ENCODE measurements around the gene NMUR2.

The NMUR2 gene

GRCh38 chr5:152405145-152405544 lies at the start of gene NMUR2:
Gene NMUR2 (minus strand): TSS chr5:152405279. CDS start chr5:152405113, 166 bp downstream.
- Histone ChIP-seq H3K4me3 (ENCODE audit: low read depth, low read length) (no peak within 1 kb of the TSS), H3K27ac (ENCODE audit: low read depth, low read length) (no peak within 1 kb of the TSS), H3K36me3 (ENCODE audit: control insufficient read depth, insufficient read depth, low read length) (no peaks in the 10 kb centered on the region), H3K27me3 (ENCODE audit: control insufficient read depth, insufficient read depth, low read length) (peaks cover 4% of the 10 kb centered on the region; the same call in 1 of the 2 replicates), H3K9me3 (ENCODE audit: control insufficient read depth, insufficient read depth, low read depth, low read length) (no peaks in the 10 kb centered on the region), H3K9ac (ENCODE audit: low read length) (no peak within 1 kb of the TSS), H3K4me1 (ENCODE audit: control insufficient read depth, insufficient read depth, low read length) (no peaks in the 10 kb centered on the region)

- Histone ChIP-seq H3K4me3 (ENCODE audit: low read depth, low read length) (no peak overlapping the region), H3K27ac (ENCODE audit: low read depth, low read length) (no peak overlapping the region), H3K9ac (ENCODE audit: low read length) (no peak overlapping the region), H3K9me3 (ENCODE audit: control insufficient read depth, insufficient read depth, low read depth, low read length) (no peaks in the 10 kb centered on the region), H3K36me3 (ENCODE audit: control insufficient read depth, insufficient read depth, low read length) (no peaks in the 10 kb centered on the region), H3K4me1 (ENCODE audit: control insufficient read depth, insufficient read depth, low read length) (no peaks in the 10 kb centered on the region), H3K27me3 (ENCODE audit: control insufficient read depth, insufficient read depth, low read length) (no peaks in the 10 kb centered on the region)
These were observed 38.9 kb upstream of the NMUR2 start for GRCh38 chr5:152443935-152444334.

GRCh38 chr5:152439791-152440190 lies 34.7 kb upstream of the NMUR2 start:
- no peaks in the 10 kb centered on the region for H3K36me3 ChIP-seq (ENCODE audit: control insufficient read depth, insufficient read depth, low read length)
- H3K9ac ChIP-seq (ENCODE audit: low read length): no peak overlapping the region
- no peaks in the 10 kb centered on the region for H3K27me3 ChIP-seq (ENCODE audit: control insufficient read depth, insufficient read depth, low read length)
- H3K4me1 ChIP-seq (ENCODE audit: control insufficient read depth, insufficient read depth, low read length): peaks cover 6% of the 10 kb centered on the region; the same call in 1 of the 2 replicates
- no peak overlapping the region for H3K27ac ChIP-seq (ENCODE audit: low read depth, low read length)
- H3K4me3 ChIP-seq (ENCODE audit: low read depth, low read length): no peak overlapping the region
- H3K9me3 ChIP-seq (ENCODE audit: control insufficient read depth, insufficient read depth, low read depth, low read length): no peaks in the 10 kb centered on the region

GRCh38 chr5:152437866-152438265 lies 32.8 kb upstream of the NMUR2 start:
- Histone ChIP-seq H3K9me3 (ENCODE audit: control insufficient read depth, insufficient read depth, low read depth, low read length) (no peaks in the 10 kb centered on the region), H3K9ac (ENCODE audit: low read length) (no peak overlapping the region), H3K27me3 (ENCODE audit: control insufficient read depth, insufficient read depth, low read length) (no peaks in the 10 kb centered on the region)

GRCh38 chr5:152427721-152428120 lies 22.6 kb upstream of the NMUR2 start:
- H3K36me3 ChIP-seq (ENCODE audit: control insufficient read depth, insufficient read depth, low read length): no peaks in the 10 kb centered on the region
- H3K4me3 ChIP-seq (ENCODE audit: low read depth, low read length): no peak overlapping the region
- H3K4me1 ChIP-seq (ENCODE audit: control insufficient read depth, insufficient read depth, low read length): no peaks in the 10 kb centered on the region
- no peak overlapping the region for H3K9ac ChIP-seq (ENCODE audit: low read length)
- no peaks in the 10 kb centered on the region for H3K9me3 ChIP-seq (ENCODE audit: control insufficient read depth, insufficient read depth, low read depth, low read length)
- H3K27ac ChIP-seq (ENCODE audit: low read depth, low read length): no peak overlapping the region
- no peaks in the 10 kb centered on the region for H3K27me3 ChIP-seq (ENCODE audit: control insufficient read depth, insufficient read depth, low read length)

More at GRCh38 chr5:152437866-152438265, 32.8 kb upstream of the NMUR2 start:
- Histone ChIP-seq H3K4me1 (ENCODE audit: control insufficient read depth, insufficient read depth, low read length) (peaks cover 6% of the 10 kb centered on the region; the same call in 1 of the 2 replicates), H3K27ac (ENCODE audit: low read depth, low read length) (no peak overlapping the region), H3K4me3 (ENCODE audit: low read depth, low read length) (no peak overlapping the region), H3K36me3 (ENCODE audit: control insufficient read depth, insufficient read depth, low read length) (no peaks in the 10 kb centered on the region)

- H3K4me3 ChIP-seq (ENCODE audit: low read depth, low read length): no peak overlapping the region
- no peak overlapping the region for H3K27ac ChIP-seq (ENCODE audit: low read depth, low read length)
- no peaks in the 10 kb centered on the region for H3K4me1 ChIP-seq (ENCODE audit: control insufficient read depth, insufficient read depth, low read length)
- H3K9me3 ChIP-seq (ENCODE audit: control insufficient read depth, insufficient read depth, low read depth, low read length): no peaks in the 10 kb centered on the region
- H3K27me3 ChIP-seq (ENCODE audit: control insufficient read depth, insufficient read depth, low read length): no peaks in the 10 kb centered on the region
- no peak overlapping the region for H3K9ac ChIP-seq (ENCODE audit: low read length)
- H3K36me3 ChIP-seq (ENCODE audit: control insufficient read depth, insufficient read depth, low read length): no peaks in the 10 kb centered on the region
These were observed 20.0 kb upstream of the NMUR2 start for GRCh38 chr5:152425083-152425482.

GRCh38 chr5:152424501-152424900 lies 19.4 kb upstream of the NMUR2 start:
- H3K4me3 ChIP-seq (ENCODE audit: low read depth, low read length): no peak overlapping the region
- no peak overlapping the region for H3K27ac ChIP-seq (ENCODE audit: low read depth, low read length)
- H3K9ac ChIP-seq (ENCODE audit: low read length): no peak overlapping the region
- no peaks in the 10 kb centered on the region for H3K9me3 ChIP-seq (ENCODE audit: control insufficient read depth, insufficient read depth, low read depth, low read length)
- H3K4me1 ChIP-seq (ENCODE audit: control insufficient read depth, insufficient read depth, low read length): no peaks in the 10 kb centered on the region
- no peaks in the 10 kb centered on the region for H3K27me3 ChIP-seq (ENCODE audit: control insufficient read depth, insufficient read depth, low read length)
- no peaks in the 10 kb centered on the region for H3K36me3 ChIP-seq (ENCODE audit: control insufficient read depth, insufficient read depth, low read length)

- Histone ChIP-seq H3K4me1 (ENCODE audit: control insufficient read depth, insufficient read depth, low read length) (no peaks in the 10 kb centered on the region), H3K27me3 (ENCODE audit: control insufficient read depth, insufficient read depth, low read length) (no peaks in the 10 kb centered on the region), H3K9ac (ENCODE audit: low read length) (no peak overlapping the region), H3K36me3 (ENCODE audit: control insufficient read depth, insufficient read depth, low read length) (no peaks in the 10 kb centered on the region), H3K27ac (ENCODE audit: low read depth, low read length) (no peak overlapping the region), H3K9me3 (ENCODE audit: control insufficient read depth, insufficient read depth, low read depth, low read length) (no peaks in the 10 kb centered on the region), H3K4me3 (ENCODE audit: low read depth, low read length) (no peak overlapping the region)
These were observed 17.0 kb upstream of the NMUR2 start for GRCh38 chr5:152422081-152422480.

- no peak overlapping the region for H3K4me3 ChIP-seq (ENCODE audit: low read depth, low read length)
- no peaks in the 10 kb centered on the region; the same call in 1 of the 2 replicates for H3K9me3 ChIP-seq (ENCODE audit: control insufficient read depth, insufficient read depth, low read depth, low read length)
- H3K27ac ChIP-seq (ENCODE audit: low read depth, low read length): no peak overlapping the region
- H3K36me3 ChIP-seq (ENCODE audit: control insufficient read depth, insufficient read depth, low read length): no peaks in the 10 kb centered on the region
- H3K9ac ChIP-seq (ENCODE audit: low read length): no peak overlapping the region
- no peaks in the 10 kb centered on the region for H3K4me1 ChIP-seq (ENCODE audit: control insufficient read depth, insufficient read depth, low read length)
- H3K27me3 ChIP-seq (ENCODE audit: control insufficient read depth, insufficient read depth, low read length): no peaks in the 10 kb centered on the region
These were observed 7.0 kb upstream of the NMUR2 start for GRCh38 chr5:152412129-152412528.

GRCh38 chr5:152406082-152406481 lies 1.0 kb upstream of the NMUR2 start:
- Histone ChIP-seq H3K9me3 (ENCODE audit: control insufficient read depth, insufficient read depth, low read depth, low read length) (no peaks in the 10 kb centered on the region), H3K4me3 (ENCODE audit: low read depth, low read length) (no peak overlapping the region), H3K4me1 (ENCODE audit: control insufficient read depth, insufficient read depth, low read length) (no peaks in the 10 kb centered on the region), H3K36me3 (ENCODE audit: control insufficient read depth, insufficient read depth, low read length) (no peaks in the 10 kb centered on the region), H3K27me3 (ENCODE audit: control insufficient read depth, insufficient read depth, low read length) (peaks cover 4% of the 10 kb centered on the region; the same call in 1 of the 2 replicates), H3K9ac (ENCODE audit: low read length) (no peak overlapping the region), H3K27ac (ENCODE audit: low read depth, low read length) (no peak overlapping the region)

GRCh38 chr5:152404494-152404893 lies 585 bp downstream of the NMUR2 start:
- peaks cover 4% of the 10 kb centered on the region; the same call in 1 of the 2 replicates for H3K27me3 ChIP-seq (ENCODE audit: control insufficient read depth, insufficient read depth, low read length)
- no peaks in the 10 kb centered on the region for H3K4me1 ChIP-seq (ENCODE audit: control insufficient read depth, insufficient read depth, low read length)
- H3K4me3 ChIP-seq (ENCODE audit: low read depth, low read length): no peak overlapping the region
- no peaks in the 10 kb centered on the region for H3K9me3 ChIP-seq (ENCODE audit: control insufficient read depth, insufficient read depth, low read depth, low read length)
- H3K27ac ChIP-seq (ENCODE audit: low read depth, low read length): no peak overlapping the region
- no peak overlapping the region for H3K9ac ChIP-seq (ENCODE audit: low read length)
- H3K36me3 ChIP-seq (ENCODE audit: control insufficient read depth, insufficient read depth, low read length): no peaks in the 10 kb centered on the region

- Histone ChIP-seq H3K4me1 (ENCODE audit: control insufficient read depth, insufficient read depth, low read length) (no peaks in the 10 kb centered on the region), H3K36me3 (ENCODE audit: control insufficient read depth, insufficient read depth, low read length) (no peaks in the 10 kb centered on the region), H3K27me3 (ENCODE audit: control insufficient read depth, insufficient read depth, low read length) (peaks cover 4% of the 10 kb centered on the region; the same call in 1 of the 2 replicates), H3K9me3 (ENCODE audit: control insufficient read depth, insufficient read depth, low read depth, low read length) (no peaks in the 10 kb centered on the region), H3K27ac (ENCODE audit: low read depth, low read length) (no peak overlapping the region), H3K9ac (ENCODE audit: low read length) (no peak overlapping the region), H3K4me3 (ENCODE audit: low read depth, low read length) (no peak overlapping the region)
These were observed 2.0 kb downstream of the NMUR2 start for GRCh38 chr5:152403046-152403445.

Data from HUES6 (cell line).